CD14-positive monocyte (primary cell): ENCODE measurements around the gene ZNF417. TPM values are rescaled to one million over a fixed set of nuclear protein-coding genes. Genes with fewer than 3 reads are reported as not detected.
A peak's percentile ranks its signal among the peaks of the same experiment; 100 is the strongest.

Experiments used
- DNase-seq, 3 donors: peaks; one replicate each; pipeline ENCODE4 v3.0.0-alpha.2; 2011 to 2022
- H2AFZ ChIP-seq: 2 replicates; pipeline ENCODE4 v1.6.0; 2012; ENCODE audit warnings: mild to moderate bottlenecking, low read depth, low read length, inconsistent platforms; ENCODE audit not compliant: insufficient read depth, poor library complexity, severe bottlenecking
- H3K27ac ChIP-seq, 2 donors: 1 replicate in 1 of 2; 2 replicates in 1 of 2; pipeline ENCODE4 v1.5.1; 2012 to 2013; ENCODE audit warnings: low read length in 2 of 2, control low read depth in 1 of 2, inconsistent platforms in 1 of 2, low read depth in 1 of 2, mild to moderate bottlenecking in 1 of 2
- H3K27me3 ChIP-seq, 2 donors: one replicate each; pipeline versions ENCODE4 v1.6.0 to v1.6.1; 2011 to 2013; ENCODE audit warnings: low read length in 2 of 2; ENCODE audit not compliant: control insufficient read depth in 2 of 2, insufficient read depth in 2 of 2
- H3K36me3 ChIP-seq, 2 donors: replicated peaks in 1 of 2; 1 replicate in 1 of 2; 2 replicates in 1 of 2; pipeline versions ENCODE4 v1.5.1 to v1.6.1; 2012 to 2013; ENCODE audit warnings: low read length in 2 of 2, control low read depth in 1 of 2, inconsistent platforms in 1 of 2, mild to moderate bottlenecking in 1 of 2; ENCODE audit not compliant: insufficient read depth in 2 of 2, control insufficient read depth in 1 of 2
- H3K4me1 ChIP-seq, 2 donors: 1 replicate in 1 of 2; 2 replicates in 1 of 2; pipeline versions ENCODE4 v1.5.1 to v1.6.1; 2012 to 2013; ENCODE audit warnings: low read length in 2 of 2, control low read depth in 1 of 2, inconsistent platforms in 1 of 2, mild to moderate bottlenecking in 1 of 2, moderate library complexity in 1 of 2; ENCODE audit not compliant: insufficient read depth in 2 of 2, control insufficient read depth in 1 of 2
- H3K4me2 ChIP-seq: replicated peaks from 2 replicates; pipeline ENCODE3; 2012; ENCODE audit warnings: low read length, moderate library complexity, mild to moderate bottlenecking; ENCODE audit not compliant: poor library complexity, severe bottlenecking; ENCODE audit errors: extremely low read depth
- H3K4me3 ChIP-seq, 3 experiments: fragments of 200-600 bp in 1 of 3; sonication (generic) in 1 of 3; replicated peaks in 1 of 3; 1 replicate in 2 of 3; 2 replicates in 1 of 3; pipeline ENCODE4 v1.5.1; 2011 to 2013; ENCODE audit warnings: low read length in 3 of 3, mild to moderate bottlenecking in 3 of 3, control low read depth in 2 of 3, low read depth in 2 of 3, inconsistent platforms in 1 of 3, moderate library complexity in 1 of 3
- H3K79me2 ChIP-seq: 2 replicates; pipeline ENCODE4 v1.6.0; 2012; ENCODE audit warnings: mild to moderate bottlenecking, control low read depth, inconsistent platforms, low read length, moderate library complexity; ENCODE audit not compliant: insufficient read depth
- H3K9ac ChIP-seq: 2 replicates; pipeline ENCODE4 v1.6.0; 2017; ENCODE audit warnings: low read length, mild to moderate bottlenecking; ENCODE audit not compliant: insufficient read depth, poor library complexity, severe bottlenecking
- H3K9me3 ChIP-seq, 2 donors: replicated peaks in 1 of 2; 1 replicate in 1 of 2; 2 replicates in 1 of 2; pipeline versions ENCODE4 v1.5.1 to v1.6.1; 2012 to 2013; ENCODE audit warnings: low read length in 2 of 2, control low read depth in 1 of 2; ENCODE audit not compliant: control insufficient read depth in 1 of 2, insufficient read depth in 1 of 2
- H4K20me1 ChIP-seq: 2 replicates; pipeline ENCODE4 v1.6.0; 2012; ENCODE audit warnings: mild to moderate bottlenecking, low read length, control low read depth, moderate library complexity; ENCODE audit not compliant: insufficient read depth
- H3K27ac Mint-ChIP-seq, 7 donors: one replicate each; pipeline ENCODE4 v1.8.0; 2020; ENCODE audit warnings: mild to moderate bottlenecking in 7 of 7, mixed read lengths in 7 of 7, moderate library complexity in 6 of 7, inconsistent platforms in 2 of 7
- H3K27me3 Mint-ChIP-seq, 3 donors: one replicate each; pipeline ENCODE4 v1.8.0; 2021 to 2022; ENCODE audit warnings: low read depth in 3 of 3, mild to moderate bottlenecking in 3 of 3, mixed read lengths in 3 of 3, moderate library complexity in 3 of 3, inconsistent platforms in 1 of 3
- H3K36me3 Mint-ChIP-seq, 2 donors: one replicate each; pipeline ENCODE4 v1.8.0; 2020; ENCODE audit warnings: mixed read lengths in 2 of 2, inconsistent platforms in 1 of 2, mild to moderate bottlenecking in 1 of 2
- H3K4me1 Mint-ChIP-seq: one replicate; pipeline ENCODE4 v1.8.0; 2020; ENCODE audit warnings: mild to moderate bottlenecking, mixed read lengths
- H3K4me3 Mint-ChIP-seq, 2 donors: one replicate each; pipeline ENCODE4 v1.8.0; 2020; ENCODE audit warnings: mild to moderate bottlenecking in 2 of 2, mixed read lengths in 2 of 2, moderate library complexity in 1 of 2
- H3K9me3 Mint-ChIP-seq, 7 donors: one replicate each; pipeline ENCODE4 v1.8.0; 2020 to 2022; ENCODE audit warnings: mixed read lengths in 7 of 7, mild to moderate bottlenecking in 6 of 7, moderate library complexity in 6 of 7, inconsistent platforms in 2 of 7
- WGBS: methylation state at CpG from one replicate; pipeline ENCODE4 v1.1.5; 2013; ENCODE audit warnings: missing lambda C conversion rate; ENCODE audit not compliant: insufficient coverage; 5-methylcytosine and 5-hydroxymethylcytosine counted together
- intact Hi-C, 2 donors: fragments of 100-400 bp; cut with micrococcal nuclease; formaldehyde crosslinking; loops; one replicate each; pipeline versions ENCODE4 v1.15.0 to v1.15.1; 2023
- polyA plus RNA-seq, 3 donors: library from polyadenylated mRNA; depleted of rRNA in 1 of 3; unstranded in 2 of 3; stranded (reverse) in 1 of 3; fragments of 300-500 nt in 2 of 3; fragments of >200 nt in 1 of 3; fragmentation: Illumina TruSeq in 2 of 3; gene quantifications; 1 replicate in 2 of 3; 2 replicates in 1 of 3; pipeline ENCODE4 v1.2.3, GENCODE V29; 2012 to 2021
- TF ChIP-seq, protein P1 (sequence below): fragments of 200-600 bp; IDR thresholded peaks from one replicate; pipeline ENCODE4 v1.8.0; 2022; ENCODE audit warnings: antibody characterized with exemption, mild to moderate bottlenecking

ZNF417 gene
- polyA plus RNA-seq, 3 donors: 0.39 to 6.8 (median 0.70) TPM

DNA sequence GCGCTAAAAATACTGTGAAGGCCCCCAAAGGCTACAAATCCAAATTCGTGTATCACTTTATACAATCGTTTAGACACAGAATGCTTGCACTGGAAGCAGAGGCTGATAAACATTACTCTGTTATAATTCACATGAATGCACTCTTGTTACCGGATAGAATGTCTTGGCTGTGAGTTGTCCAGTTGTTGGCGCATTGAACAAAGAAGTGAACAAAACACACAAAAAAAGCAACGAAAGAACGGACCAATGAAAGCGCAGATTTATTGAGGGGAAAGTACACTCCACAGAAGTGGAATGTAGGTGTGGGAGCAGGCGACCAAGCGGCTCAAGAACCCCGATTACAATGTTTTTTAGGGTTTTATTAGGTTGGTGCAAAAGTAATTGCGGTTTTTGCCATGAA is 19.3 kb upstream of the ZNF417 start:
- 95% methylated on average over 3 of the region's 12 CpGs for WGBS
- no peak overlapping the region for H3K27ac Mint-ChIP-seq
- H3K4me1 ChIP-seq: peaks cover 6 to 8% of the 10 kb centered on the region in 2 donors
- H3K27me3 Mint-ChIP-seq: peaks cover 4 to 7% (median 5%) of the 10 kb centered on the region in 3 donors
- peak overlapping the region in 1 of 3 experiments; percentile 79 for H3K4me3 ChIP-seq
- TF ChIP-seq, protein P1, sequence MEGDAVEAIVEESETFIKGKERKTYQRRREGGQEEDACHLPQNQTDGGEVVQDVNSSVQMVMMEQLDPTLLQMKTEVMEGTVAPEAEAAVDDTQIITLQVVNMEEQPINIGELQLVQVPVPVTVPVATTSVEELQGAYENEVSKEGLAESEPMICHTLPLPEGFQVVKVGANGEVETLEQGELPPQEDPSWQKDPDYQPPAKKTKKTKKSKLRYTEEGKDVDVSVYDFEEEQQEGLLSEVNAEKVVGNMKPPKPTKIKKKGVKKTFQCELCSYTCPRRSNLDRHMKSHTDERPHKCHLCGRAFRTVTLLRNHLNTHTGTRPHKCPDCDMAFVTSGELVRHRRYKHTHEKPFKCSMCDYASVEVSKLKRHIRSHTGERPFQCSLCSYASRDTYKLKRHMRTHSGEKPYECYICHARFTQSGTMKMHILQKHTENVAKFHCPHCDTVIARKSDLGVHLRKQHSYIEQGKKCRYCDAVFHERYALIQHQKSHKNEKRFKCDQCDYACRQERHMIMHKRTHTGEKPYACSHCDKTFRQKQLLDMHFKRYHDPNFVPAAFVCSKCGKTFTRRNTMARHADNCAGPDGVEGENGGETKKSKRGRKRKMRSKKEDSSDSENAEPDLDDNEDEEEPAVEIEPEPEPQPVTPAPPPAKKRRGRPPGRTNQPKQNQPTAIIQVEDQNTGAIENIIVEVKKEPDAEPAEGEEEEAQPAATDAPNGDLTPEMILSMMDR: no peak
- H3K9me3 Mint-ChIP-seq: peaks cover 52 to 97% (median 94%) of the 10 kb centered on the region in 7 donors
- H3K27ac ChIP-seq: no peak overlapping the region
- H3K36me3 Mint-ChIP-seq: peaks cover 16 to 35% of the 10 kb centered on the region in 2 donors
- no peak overlapping the region for H3K4me2 ChIP-seq
- H3K36me3 ChIP-seq: peaks cover 0 to 14% of the 10 kb centered on the region in 2 donors
- H3K4me3 Mint-ChIP-seq: peak overlapping the region in 1 of 2 donors; percentile 96
- intact Hi-C loops: no loop called here
- peaks cover 11% of the 10 kb centered on the region for H3K4me1 Mint-ChIP-seq
- no peaks in the 10 kb centered on the region for H3K27me3 ChIP-seq
- DNase-seq: no peak
- no peaks in the 10 kb centered on the region for H4K20me1 ChIP-seq
- no peaks in the 10 kb centered on the region for H3K79me2 ChIP-seq
- H3K9ac ChIP-seq: no peak overlapping the region
- no peak overlapping the region for H2AFZ ChIP-seq
- H3K9me3 ChIP-seq: peaks cover 83 to 93% of the 10 kb centered on the region in 2 donors

DNA sequence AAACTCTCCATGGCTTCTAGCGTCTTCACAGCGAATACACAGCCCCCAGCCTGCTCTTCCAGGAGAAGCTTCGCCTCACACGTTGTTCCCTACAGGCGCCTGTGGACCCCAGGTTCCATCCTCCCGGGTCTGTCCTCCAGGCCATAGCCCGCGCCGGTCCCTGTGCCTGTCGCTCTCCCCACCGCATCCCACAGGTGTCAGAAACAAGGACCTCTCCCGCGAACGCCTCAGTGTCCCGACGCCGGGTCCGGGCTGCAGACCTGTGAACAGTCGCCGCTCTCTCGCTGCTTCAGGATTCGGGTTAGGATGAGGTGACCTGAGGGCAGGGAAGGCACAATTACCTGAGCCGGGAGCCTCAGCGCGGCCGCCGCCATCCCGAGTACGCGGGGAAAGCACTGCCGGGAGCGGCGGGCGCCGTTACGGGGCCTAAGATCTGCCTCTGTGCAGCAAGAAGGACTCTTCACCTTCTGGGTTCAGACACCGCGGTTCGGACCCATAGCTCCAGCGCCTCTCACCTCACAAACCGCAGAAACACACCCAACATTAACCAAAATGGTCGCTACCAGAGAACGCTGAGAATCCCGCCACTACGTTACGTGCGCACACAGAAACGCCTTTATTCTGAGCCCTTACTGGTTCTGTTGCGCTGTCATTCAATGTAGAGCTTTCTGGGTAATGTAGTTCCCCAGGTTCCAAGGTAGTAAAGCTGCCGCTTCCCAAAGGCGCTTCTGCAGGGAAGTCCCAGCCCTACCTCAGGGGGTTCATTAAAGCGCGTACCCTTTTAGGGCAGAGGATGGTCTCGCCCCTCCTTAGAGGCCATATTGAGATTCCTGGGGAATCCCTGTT is 18.7 kb upstream of the ZNF417 start, which contains the start of gene ZNF418:
Gene ZNF418 (minus strand): TSS at position 583 of the 846 bp plus-strand sequence. CDS start 1,580 bp downstream, outside the sequence.
- Histone ChIP-seq H4K20me1 (no peaks in the 10 kb centered on the region), H3K79me2 (no peaks in the 10 kb centered on the region), H3K27ac (peak within 1 kb of the TSS in 1 of 2 donors; percentile 43), H3K36me3 (peaks cover 0 to 16% of the 10 kb centered on the region in 2 donors), H3K4me1 (peaks cover 6 to 8% of the 10 kb centered on the region in 2 donors), H3K9me3 (peaks cover 89 to 99% of the 10 kb centered on the region in 2 donors), H3K4me2 (peak within 1 kb of the TSS; percentile 81), H3K4me3 (peak within 1 kb of the TSS; percentile 54 to 79 (median 55)), H2AFZ (peak within 1 kb of the TSS; percentile 82), H3K27me3 (no peaks in the 10 kb centered on the region), H3K9ac (peak within 1 kb of the TSS; percentile 59)
- Mint-ChIP-seq H3K4me3 (peak within 1 kb of the TSS; percentile 91 to 96), H3K36me3 (peaks cover 19 to 33% of the 10 kb centered on the region in 2 donors), H3K4me1 (peaks cover 11% of the 10 kb centered on the region), H3K9me3 (peaks cover 56 to 100% (median 97%) of the 10 kb centered on the region in 7 donors), H3K27me3 (peaks cover 4 to 7% (median 5%) of the 10 kb centered on the region in 3 donors), H3K27ac (peak within 1 kb of the TSS in 5 of 7 donors; percentile 16 to 77 (median 57))
- WGBS: 6% methylated on average over 48 of the region's 54 CpGs
- TF ChIP-seq, protein P1: no peak
- peak; percentile 42 to 57 (median 43) for DNase-seq
- intact Hi-C loops: no loop called here
